HCT116 (cell line): Measurements from ENCODE around the gene RADIL. TPM values are rescaled to one million over a fixed set of nuclear protein-coding genes. Genes with fewer than 3 reads are reported as not detected.

Experiments used
- ATAC-seq: fragments of 200-7000 bp; cut with Tn5 transposase; 2 replicates; pipeline ENCODE4 v1.9.1; 2020; ENCODE audit warnings: mild to moderate bottlenecking, moderate library complexity
- BruUV-seq: library from RNA; stranded (reverse); fragments of 400-500 nt; replicated peaks from 2 replicates; lab custom pipeline; 2021; lab: Mats Ljungman, UMichigan
- CTCF ChIA-PET: fragments of 300-600 bp; sonication (Branson Sonifier 250); formaldehyde crosslinking; loops from one replicate; lab custom pipeline; 2021; ENCODE audit warnings: antibody characterized with exemption; lab: Charles Lee
- POLR2A ChIA-PET: fragments of 300-600, 350-600 bp; sonication (Branson Sonifier 250); formaldehyde crosslinking; loops from one replicate; lab custom pipeline; 2021; ENCODE audit warnings: antibody characterized with exemption; lab: Charles Lee
- RAD21 ChIA-PET, 2 experiments: fragments of 300-600 bp; sonication (Branson Sonifier 250); formaldehyde crosslinking; loops; one replicate each; lab custom pipeline; 2023; ENCODE audit warnings: low total read pairs in 2 of 2; ENCODE audit not compliant: uncharacterized antibody in 2 of 2, unreplicated experiment in 2 of 2, low non-redundant PET in 1 of 2; lab: Charles Lee
- DNase-seq: peaks from one replicate; pipeline ENCODE4 v3.0.0-alpha.2; 2010; ENCODE audit warnings: low read depth, low spot score
- H2AFZ ChIP-seq: fragments of 200-600 bp; shearing (Covaris generic), sonication (generic); 2 replicates; pipeline ENCODE4 v1.6.1; 2017; ENCODE audit warnings: low read depth, mixed run types, mixed read lengths, antibody characterized with exemption, low read length; ENCODE audit not compliant: poor library complexity, severe bottlenecking
- H3K27ac ChIP-seq: 2 replicates; pipeline ENCODE4 v1.5.1; 2012; ENCODE audit warnings: low read depth, low read length
- H3K27me3 ChIP-seq: fragments of 200-600 bp; sonication (generic); 2 replicates; pipeline ENCODE4 v1.6.1; 2016; ENCODE audit warnings: mixed run types, low read length, mixed read lengths; ENCODE audit not compliant: insufficient read depth
- H3K36me3 ChIP-seq, 2 experiments: fragments of 200-500 bp in 1 of 2; fragments of 200-600 bp in 1 of 2; sonication (Bioruptor generic) in 1 of 2; sonication (generic) in 1 of 2; 2 replicates each; pipeline versions ENCODE4 v1.5.1 to v1.6.1; 2014 to 2016; ENCODE audit warnings: low read length in 2 of 2, inconsistent platforms in 1 of 2, mixed read lengths in 1 of 2, mixed run types in 1 of 2; ENCODE audit not compliant: insufficient read depth in 2 of 2, control insufficient read depth in 1 of 2
- H3K4me1 ChIP-seq, 2 experiments: fragments of 200-600 bp in 1 of 2; sonication (generic) in 1 of 2; 2 replicates each; pipeline versions ENCODE4 v1.5.1 to v1.6.1; 2012 to 2017; ENCODE audit warnings: low read length in 2 of 2, inconsistent platforms in 1 of 2, mild to moderate bottlenecking in 1 of 2, mixed read lengths in 1 of 2, mixed run types in 1 of 2, moderate library complexity in 1 of 2; ENCODE audit not compliant: insufficient read depth in 2 of 2, control insufficient read depth in 1 of 2
- H3K4me2 ChIP-seq: fragments of 200-600 bp; sonication (generic); 2 replicates; pipeline ENCODE4 v1.6.1; 2017; ENCODE audit warnings: mixed run types, low read length, mixed read lengths
- H3K4me3 ChIP-seq, 2 experiments: fragments of 200-600 bp in 1 of 2; sonication (generic) in 1 of 2; replicated peaks in 1 of 2; 2 replicates each; pipeline ENCODE4 v1.5.1; 2011 to 2016; ENCODE audit warnings: low read length in 2 of 2, control low read depth in 1 of 2, low read depth in 1 of 2, mild to moderate bottlenecking in 1 of 2, mixed read lengths in 1 of 2, mixed run types in 1 of 2
- H3K79me2 ChIP-seq: fragments of 200-600 bp; sonication (generic); 2 replicates; pipeline ENCODE4 v1.6.1; 2017; ENCODE audit warnings: mild to moderate bottlenecking, mixed run types, low read length, moderate library complexity, mixed read lengths; ENCODE audit not compliant: insufficient read depth
- H3K9ac ChIP-seq: fragments of 200-600 bp; sonication (generic); 2 replicates; pipeline ENCODE4 v1.6.1; 2016; ENCODE audit warnings: low read length, mixed read lengths
- H3K9me2 ChIP-seq: fragments of 200-600 bp; sonication (generic), shearing (Covaris generic); 2 replicates; pipeline ENCODE4 v1.6.1; 2017; ENCODE audit warnings: mixed run types, mild to moderate bottlenecking, moderate library complexity; ENCODE audit not compliant: insufficient read depth
- H3K9me3 ChIP-seq, 2 experiments: fragments of 200-500 bp in 1 of 2; fragments of 200-600 bp in 1 of 2; sonication (Bioruptor generic) in 1 of 2; sonication (generic) in 1 of 2; 2 replicates each; pipeline ENCODE4 v1.6.1; 2014 to 2017; ENCODE audit warnings: low read length in 2 of 2, mixed read lengths in 2 of 2, inconsistent platforms in 1 of 2, low read depth in 1 of 2, mild to moderate bottlenecking in 1 of 2, mixed run types in 1 of 2, moderate library complexity in 1 of 2; ENCODE audit not compliant: control insufficient read depth in 1 of 2, insufficient read depth in 1 of 2
- H4K20me1 ChIP-seq: fragments of 200-600 bp; sonication (generic), shearing (Covaris generic); 2 replicates; pipeline ENCODE4 v1.6.1; 2017; ENCODE audit warnings: mixed run types, mild to moderate bottlenecking, moderate library complexity; ENCODE audit not compliant: insufficient read depth
- ATF3 ChIP-seq: IDR thresholded peaks from 2 replicates; pipeline ENCODE4 v1.6.1; 2012
- CBX3 ChIP-seq: IDR thresholded peaks from 2 replicates; pipeline ENCODE4 v1.6.1; 2012; ENCODE audit warnings: low read depth
- CEBPB ChIP-seq: IDR thresholded peaks from 2 replicates; pipeline ENCODE4 v1.6.1; 2012; ENCODE audit warnings: low read depth
- EGR1 ChIP-seq: IDR thresholded peaks from 2 replicates; pipeline ENCODE4 v1.6.1; 2012; ENCODE audit warnings: low read depth
- EZH2 ChIP-seq: fragments of 200-600 bp; sonication (generic); IDR thresholded peaks from 2 replicates; pipeline ENCODE4 v1.6.1; 2017; ENCODE audit warnings: antibody characterized with exemption, mixed run types
- EZH2phosphoT487 ChIP-seq: fragments of 200-600 bp; IDR thresholded peaks from 2 replicates; pipeline ENCODE4 v1.6.1; 2018; ENCODE audit warnings: antibody characterized with exemption, borderline replicate concordance
- FOSL1 ChIP-seq: IDR thresholded peaks from 2 replicates; pipeline ENCODE4 v1.6.1; 2012; ENCODE audit warnings: low read depth
- JUND ChIP-seq: IDR thresholded peaks from 2 replicates; pipeline ENCODE4 v1.6.1; 2012
- MAX ChIP-seq: IDR thresholded peaks from 2 replicates; pipeline ENCODE4 v1.6.1; 2012
- POLR2A ChIP-seq: IDR thresholded peaks from 2 replicates; pipeline ENCODE4 v1.7.0; 2011; ENCODE audit warnings: borderline replicate concordance; ENCODE audit not compliant: insufficient read depth, insufficient read length; ENCODE audit errors: extremely low read depth
- RAD21 ChIP-seq: IDR thresholded peaks from 2 replicates; pipeline ENCODE4 v1.6.1; 2012; ENCODE audit warnings: low read depth, mild to moderate bottlenecking
- REST ChIP-seq: IDR thresholded peaks from 2 replicates; pipeline ENCODE4 v1.6.1; 2012; ENCODE audit warnings: low read depth
- SIN3A ChIP-seq: IDR thresholded peaks from 2 replicates; pipeline ENCODE4 v1.6.1; 2012; ENCODE audit warnings: low read depth
- SP1 ChIP-seq: IDR thresholded peaks from 2 replicates; pipeline ENCODE4 v1.6.1; 2012; ENCODE audit warnings: low read depth
- TCF7L2 ChIP-seq: IDR thresholded peaks from 2 replicates; pipeline ENCODE4 v1.7.0; 2011; ENCODE audit warnings: borderline replicate concordance, inconsistent platforms; ENCODE audit not compliant: insufficient read depth, insufficient read length; ENCODE audit errors: extremely low read depth
- YY1 ChIP-seq: IDR thresholded peaks from 2 replicates; pipeline ENCODE4 v1.6.1; 2011; ENCODE audit warnings: low read length, low read depth, moderate library complexity, mild to moderate bottlenecking; ENCODE audit not compliant: insufficient replicate concordance; ENCODE audit errors: extremely low read depth
- ZBTB33 ChIP-seq: IDR thresholded peaks from 2 replicates; pipeline ENCODE4 v1.6.1; 2011; ENCODE audit warnings: mild to moderate bottlenecking, low read length, moderate library complexity; ENCODE audit not compliant: insufficient replicate concordance; ENCODE audit errors: extremely low read depth
- ZFX ChIP-seq: fragments of 450-650 bp; IDR thresholded peaks from 2 replicates; pipeline ENCODE4 v1.6.1; 2017
- ZNF274 ChIP-seq: fragments of 200-500 bp; sonication (Bioruptor generic); IDR thresholded peaks from 2 replicates; pipeline ENCODE4 v1.6.1; 2014; ENCODE audit warnings: mild to moderate bottlenecking, low read depth, low read length, inconsistent platforms
- intact Hi-C: fragments of 100-400 bp; cut with micrococcal nuclease; formaldehyde crosslinking; loops from 2 replicates; pipeline ENCODE4 v1.10.0; 2022
- total RNA-seq: library from RNA; stranded (reverse); gene quantifications from one replicate; pipeline ENCODE4 v1.2.1, GENCODE V29; 2021; ENCODE audit not compliant: unreplicated experiment
- TF ChIP-seq, protein P1 (sequence below), 3 experiments: fragments of 200-600 bp in 1 of 3; sonication (generic) in 1 of 3; IDR thresholded peaks in 2 of 3; conservative IDR thresholded peaks in 1 of 3; 2 replicates each; pipeline ENCODE4 v1.5.1; 2012 to 2017; ENCODE audit warnings: low read depth in 2 of 3, low read length in 2 of 3, antibody characterized with exemption in 1 of 3, borderline replicate concordance in 1 of 3, control low read depth in 1 of 3, mild to moderate bottlenecking in 1 of 3, mixed read lengths in 1 of 3, mixed run types in 1 of 3, moderate library complexity in 1 of 3; ENCODE audit not compliant: insufficient read depth in 1 of 3

RADIL gene
- total RNA-seq, 1 experiment from 2014 or later, result 5.3 TPM

DNA sequence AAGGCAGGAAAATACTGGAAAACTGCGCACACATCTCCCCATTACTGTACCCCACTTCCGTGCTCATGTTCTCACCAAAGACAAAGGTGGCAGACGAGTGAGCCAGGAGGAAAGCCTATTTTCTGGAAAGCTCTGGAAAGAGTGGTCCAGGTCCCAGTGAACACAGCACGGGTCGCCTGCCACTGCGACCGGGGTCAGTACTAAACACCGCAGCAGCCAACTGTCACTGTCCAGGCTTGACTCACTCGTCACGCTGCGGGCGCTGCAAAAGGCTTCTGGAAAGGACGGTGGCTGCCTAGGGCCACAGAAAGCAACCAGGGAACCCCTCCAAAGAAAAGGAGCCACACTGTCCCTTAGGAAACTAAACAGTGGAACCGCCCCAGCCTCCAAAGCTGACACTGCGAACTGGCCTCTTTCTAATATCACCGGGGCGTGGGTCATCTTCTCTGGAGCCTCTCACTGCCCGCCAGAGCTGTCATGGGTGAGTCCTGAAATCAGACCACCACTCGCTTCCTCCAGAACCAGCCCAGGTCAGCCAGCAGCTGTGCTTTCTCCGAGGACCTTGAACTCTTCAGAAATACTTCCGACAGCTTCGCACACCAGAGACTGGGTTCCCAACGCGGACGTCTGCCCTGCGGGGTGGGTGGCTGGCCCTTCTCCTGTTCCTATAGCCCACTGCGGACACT lies 4.0 kb downstream of the RADIL start:
- no peak overlapping the region for H3K9ac ChIP-seq
- POLR2A ChIA-PET, result no interaction called here
- intact Hi-C loops, result no loop called here
- peaks cover 0 to 8% of the 10 kb centered on the region in 2 experiments; a peak in 2 of 4 replicates for H3K4me1 ChIP-seq
- TF ChIP-seq EGR1 (no peak), ATF3 (no peak), ZBTB33 (no peak), ZFX (no peak), SP1 (no peak), POLR2A (no peak), CBX3 (no peak), FOSL1 (no peak), ZNF274 (no peak), REST (no peak), MAX (no peak), CEBPB (no peak), YY1 (no peak), EZH2 (no peak), TCF7L2 (no peak), RAD21 (no peak), JUND (no peak), EZH2phosphoT487 (no peak), SIN3A (no peak)
- TF ChIP-seq, protein P1, sequence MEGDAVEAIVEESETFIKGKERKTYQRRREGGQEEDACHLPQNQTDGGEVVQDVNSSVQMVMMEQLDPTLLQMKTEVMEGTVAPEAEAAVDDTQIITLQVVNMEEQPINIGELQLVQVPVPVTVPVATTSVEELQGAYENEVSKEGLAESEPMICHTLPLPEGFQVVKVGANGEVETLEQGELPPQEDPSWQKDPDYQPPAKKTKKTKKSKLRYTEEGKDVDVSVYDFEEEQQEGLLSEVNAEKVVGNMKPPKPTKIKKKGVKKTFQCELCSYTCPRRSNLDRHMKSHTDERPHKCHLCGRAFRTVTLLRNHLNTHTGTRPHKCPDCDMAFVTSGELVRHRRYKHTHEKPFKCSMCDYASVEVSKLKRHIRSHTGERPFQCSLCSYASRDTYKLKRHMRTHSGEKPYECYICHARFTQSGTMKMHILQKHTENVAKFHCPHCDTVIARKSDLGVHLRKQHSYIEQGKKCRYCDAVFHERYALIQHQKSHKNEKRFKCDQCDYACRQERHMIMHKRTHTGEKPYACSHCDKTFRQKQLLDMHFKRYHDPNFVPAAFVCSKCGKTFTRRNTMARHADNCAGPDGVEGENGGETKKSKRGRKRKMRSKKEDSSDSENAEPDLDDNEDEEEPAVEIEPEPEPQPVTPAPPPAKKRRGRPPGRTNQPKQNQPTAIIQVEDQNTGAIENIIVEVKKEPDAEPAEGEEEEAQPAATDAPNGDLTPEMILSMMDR (IDR thresholded peaks at IDR 0.05 in 2 of 3, conservative IDR thresholded peaks at IDR 0.05 in 1 of 3; ENCODE audit: borderline replicate concordance in 1 of 3, insufficient read depth in 1 of 3, low read depth in 2 of 3, low read length in 2 of 3), result no peak
- TF ChIP-seq, all 23 proteins: peak for 0
- RAD21 ChIA-PET, result no interaction called here
- Histone ChIP-seq H3K9me3 (no peaks in the 10 kb centered on the region), H3K4me2 (no peak overlapping the region), H3K36me3 (no peaks in the 10 kb centered on the region; a peak in 1 of 4 replicates), H3K4me3 (no peak overlapping the region), H3K27me3 (no peaks in the 10 kb centered on the region), H3K79me2 (0 out of 2 replicates have a peak, but pooled peaks cover 4% of the 10 kb centered on the region), H3K9me2 (no peaks in the 10 kb centered on the region), H4K20me1 (no peaks in the 10 kb centered on the region), H3K27ac (no peak overlapping the region), H2AFZ (no peak overlapping the region)
- no TSS peak for BruUV-seq
- DNase-seq (no peak), ATAC-seq (no peak)
- CTCF ChIA-PET, result no interaction called here
